GM23338 (cell line): ENCODE data around the gene FRMD3. TPM values are rescaled to one million over a fixed set of nuclear protein-coding genes. Genes with fewer than 3 reads are reported as not detected.

Experiments used
- ATAC-seq: fragments of 200-7000 bp; cut with Tn5 transposase; 3 replicates; pipeline ENCODE4 v1.9.1; 2020
- DNase-seq: peaks from one replicate; pipeline ENCODE4 v3.0.0-alpha.2; 2015; ENCODE audit warnings: low spot score
- H2AFZ ChIP-seq: fragments of 200-600 bp; sonication (generic); 2 replicates; pipeline ENCODE4 v1.8.0; 2016; ENCODE audit warnings: antibody characterized with exemption, mild to moderate bottlenecking, moderate library complexity
- H3F3A ChIP-seq: fragments of 200-600 bp; sonication (generic); replicated peaks from 2 replicates; pipeline ENCODE4 v1.8.0; 2017; ENCODE audit warnings: antibody characterized with exemption, mixed run types, low read depth
- H3K27ac ChIP-seq: fragments of 200-600 bp; sonication (generic); 2 replicates; pipeline ENCODE4 v1.6.1; 2016; ENCODE audit warnings: low read depth
- H3K27me3 ChIP-seq: fragments of 200-600 bp; sonication (generic); 2 replicates; pipeline ENCODE4 v1.8.0; 2016; ENCODE audit warnings: mild to moderate bottlenecking, mixed run types, moderate library complexity; ENCODE audit not compliant: insufficient read depth
- H3K36me3 ChIP-seq: fragments of 200-600 bp; sonication (generic); 2 replicates; pipeline ENCODE4 v1.8.0; 2016; ENCODE audit warnings: mild to moderate bottlenecking; ENCODE audit not compliant: insufficient read depth
- H3K4me1 ChIP-seq: fragments of 200-600 bp; sonication (generic); 2 replicates; pipeline ENCODE4 v1.8.0; 2016; ENCODE audit warnings: mild to moderate bottlenecking, moderate library complexity; ENCODE audit not compliant: insufficient read depth
- H3K4me2 ChIP-seq: fragments of 200-600 bp; sonication (generic); 2 replicates; pipeline ENCODE4 v1.7.1; 2017; ENCODE audit warnings: mixed run types
- H3K4me3 ChIP-seq: fragments of 200-600 bp; sonication (generic); 2 replicates; pipeline ENCODE4 v1.6.1; 2016; ENCODE audit warnings: mixed run types
- H3K79me2 ChIP-seq: fragments of 200-600 bp; sonication (generic); replicated peaks from 2 replicates; pipeline ENCODE4 v1.8.0; 2017; ENCODE audit warnings: mild to moderate bottlenecking; ENCODE audit not compliant: insufficient read depth
- H3K9me2 ChIP-seq: fragments of 200-600 bp; sonication (generic); 2 replicates; pipeline ENCODE4 v1.8.0; 2017; ENCODE audit not compliant: insufficient read depth
- H4K20me1 ChIP-seq: fragments of 200-600 bp; sonication (generic); replicated peaks from 2 replicates; pipeline ENCODE4 v1.8.0; 2017; ENCODE audit warnings: mild to moderate bottlenecking; ENCODE audit not compliant: insufficient read depth
- H3K27ac Mint-ChIP-seq: 2 replicates; pipeline ENCODE4 v1.8.0; 2020; ENCODE audit warnings: inconsistent platforms, mild to moderate bottlenecking, moderate library complexity, mixed read lengths
- H3K27me3 Mint-ChIP-seq: 3 replicates; pipeline ENCODE4 v1.8.0; 2022; ENCODE audit warnings: low read depth, mild to moderate bottlenecking, moderate library complexity, mixed read lengths, inconsistent platforms; ENCODE audit not compliant: insufficient read depth, poor library complexity
- H3K36me3 Mint-ChIP-seq: 3 replicates; pipeline ENCODE4 v1.8.0; 2021; ENCODE audit warnings: low read depth, mild to moderate bottlenecking, inconsistent platforms, moderate library complexity, mixed read lengths
- H3K4me1 Mint-ChIP-seq: 3 replicates; pipeline ENCODE4 v1.8.0; 2020; ENCODE audit warnings: mild to moderate bottlenecking, inconsistent platforms, mixed read lengths
- H3K4me3 Mint-ChIP-seq: 3 replicates; pipeline ENCODE4 v1.8.0; 2021; ENCODE audit warnings: moderate library complexity, mild to moderate bottlenecking, inconsistent platforms, mixed read lengths
- H3K9me3 Mint-ChIP-seq: 3 replicates; pipeline ENCODE4 v1.8.0; 2020; ENCODE audit warnings: moderate library complexity, mild to moderate bottlenecking, inconsistent platforms, mixed read lengths
- CREB1 ChIP-seq: fragments of 250-450 bp; sonication (Bioruptor Pico); IDR thresholded peaks from 2 replicates; pipeline ENCODE4 v1.5.0; 2020; ENCODE audit warnings: low read depth, mild to moderate bottlenecking, moderate library complexity
- EZH2 ChIP-seq: fragments of 200-600 bp; sonication (generic); IDR thresholded peaks from one replicate; pipeline ENCODE4 v1.8.0; 2017; ENCODE audit warnings: antibody characterized with exemption, mild to moderate bottlenecking, low read depth; ENCODE audit not compliant: unreplicated experiment
- JUNB ChIP-seq: IDR thresholded peaks from one replicate; pipeline ENCODE4 v1.6.1; 2016; ENCODE audit warnings: antibody characterized with exemption; ENCODE audit not compliant: unreplicated experiment
- NANOG ChIP-seq: IDR thresholded peaks from 2 replicates; pipeline ENCODE4 v1.6.1; 2016; ENCODE audit warnings: antibody characterized with exemption, borderline replicate concordance
- STAT1 ChIP-seq: IDR thresholded peaks from one replicate; pipeline ENCODE4 v1.6.1; 2016; ENCODE audit warnings: antibody characterized with exemption; ENCODE audit not compliant: unreplicated experiment
- ZNF114 ChIP-seq: fragments of 250-450 bp; sonication (Bioruptor Pico); IDR thresholded peaks from 2 replicates; pipeline ENCODE4 v1.5.0; 2020; ENCODE audit warnings: mild to moderate bottlenecking, moderate library complexity
- polyA plus RNA-seq: library from polyadenylated mRNA; unstranded; fragments of >200 nt; fragmentation: Nextera tagmentation; extraction: Ambion mirVana; gene quantifications from 2 replicates; pipeline ENCODE4 v1.2.1, GENCODE V29; 2016
- total RNA-seq: library from RNA; depleted of rRNA; stranded (reverse); fragments of >200 nt; shearing (Covaris generic); gene quantifications from 2 replicates; pipeline ENCODE4 v1.2.3, GENCODE V29; 2014
- TF ChIP-seq, protein P1 (sequence below): IDR thresholded peaks from one replicate; pipeline ENCODE4 v1.6.1; 2018; ENCODE audit warnings: antibody characterized with exemption; ENCODE audit not compliant: unreplicated experiment
- TF ChIP-seq, protein P2 (sequence below): fragments of 250-450 bp; sonication (Bioruptor Pico); IDR thresholded peaks from 2 replicates; pipeline ENCODE4 v1.5.0; 2020; ENCODE audit warnings: mild to moderate bottlenecking, moderate library complexity
- TF ChIP-seq, protein P3 (sequence below), 2 experiments: fragments of 200-600 bp in 1 of 2; sonication (generic) in 1 of 2; conservative IDR thresholded peaks; 2 replicates each; pipeline versions ENCODE4 v1.5.1 to v1.6.1; 2016 to 2017; ENCODE audit warnings: antibody characterized with exemption in 2 of 2, low read depth in 2 of 2, mild to moderate bottlenecking in 2 of 2, moderate library complexity in 1 of 2

FRMD3 gene
- total and polyA plus RNA-seq, 2 experiments from 2014 or later, result 0.47 to 1.2 TPM

DNA sequence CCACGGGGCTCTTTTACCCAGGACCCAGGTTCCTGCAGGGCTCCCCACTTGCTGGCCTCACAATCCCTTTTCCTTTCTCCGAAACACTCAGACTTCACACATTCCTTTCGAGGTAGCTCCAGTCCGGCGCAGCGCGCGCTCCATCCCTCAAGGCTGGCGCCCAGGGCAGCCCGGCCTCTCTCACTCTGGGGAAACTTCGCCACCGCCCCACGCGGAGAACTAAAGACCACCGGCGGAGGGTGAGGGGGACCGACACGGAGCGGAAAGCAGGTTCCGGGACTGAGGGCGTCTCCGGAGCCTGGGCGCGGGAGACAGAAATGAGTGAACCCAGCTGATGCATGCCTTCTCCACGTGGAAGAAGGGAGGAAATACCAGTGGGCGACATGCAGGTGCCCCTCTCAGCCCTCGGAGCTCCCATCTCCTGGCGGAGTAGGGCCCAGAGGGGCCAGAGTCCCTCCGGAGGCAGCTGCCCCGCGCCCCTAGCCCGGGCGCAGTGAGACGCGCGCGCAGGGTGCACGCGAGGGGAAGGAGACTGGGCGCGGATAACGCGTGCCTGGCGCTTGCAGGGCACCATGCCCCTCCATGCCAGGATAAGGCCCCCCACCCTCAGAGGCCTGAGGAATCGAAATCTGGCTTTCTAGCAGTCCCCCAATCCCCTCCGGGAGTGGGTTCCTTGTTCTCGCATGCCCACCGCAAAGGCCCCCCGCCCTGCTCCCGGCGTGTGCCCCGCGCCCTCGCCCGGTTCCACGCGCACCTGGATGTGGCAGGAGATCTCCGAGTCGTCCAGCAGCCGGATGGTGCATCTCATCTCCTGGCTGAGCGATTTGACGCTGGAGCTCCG lies 650 bp downstream of the FRMD3 start:
- H3K4me1 Mint-ChIP-seq, result peaks cover 19% of the 10 kb centered on the region
- no peaks in the 10 kb centered on the region for H3K36me3 Mint-ChIP-seq

More for the DNA sequence above, 650 bp downstream of the FRMD3 start:
- peak overlapping the region; percentile 95 for H3K4me2 ChIP-seq
- Mint-ChIP-seq H3K4me3 (peak overlapping the region; percentile 75), H3K9me3 (no peaks in the 10 kb centered on the region; the same call in 2 of the 3 replicates), H3K27me3 (peaks cover 40% of the 10 kb centered on the region), H3K27ac (no peak overlapping the region)
- peaks cover 12% of the 10 kb centered on the region; the same call in 1 of the 2 replicates for H3K4me1 ChIP-seq
- no peaks in the 10 kb centered on the region for H3F3A ChIP-seq
- no peak for TF ChIP-seq NANOG
- TF ChIP-seq JUNB, result no peak
- TF ChIP-seq EZH2, result peak; percentile 66
- TF ChIP-seq, protein P1, sequence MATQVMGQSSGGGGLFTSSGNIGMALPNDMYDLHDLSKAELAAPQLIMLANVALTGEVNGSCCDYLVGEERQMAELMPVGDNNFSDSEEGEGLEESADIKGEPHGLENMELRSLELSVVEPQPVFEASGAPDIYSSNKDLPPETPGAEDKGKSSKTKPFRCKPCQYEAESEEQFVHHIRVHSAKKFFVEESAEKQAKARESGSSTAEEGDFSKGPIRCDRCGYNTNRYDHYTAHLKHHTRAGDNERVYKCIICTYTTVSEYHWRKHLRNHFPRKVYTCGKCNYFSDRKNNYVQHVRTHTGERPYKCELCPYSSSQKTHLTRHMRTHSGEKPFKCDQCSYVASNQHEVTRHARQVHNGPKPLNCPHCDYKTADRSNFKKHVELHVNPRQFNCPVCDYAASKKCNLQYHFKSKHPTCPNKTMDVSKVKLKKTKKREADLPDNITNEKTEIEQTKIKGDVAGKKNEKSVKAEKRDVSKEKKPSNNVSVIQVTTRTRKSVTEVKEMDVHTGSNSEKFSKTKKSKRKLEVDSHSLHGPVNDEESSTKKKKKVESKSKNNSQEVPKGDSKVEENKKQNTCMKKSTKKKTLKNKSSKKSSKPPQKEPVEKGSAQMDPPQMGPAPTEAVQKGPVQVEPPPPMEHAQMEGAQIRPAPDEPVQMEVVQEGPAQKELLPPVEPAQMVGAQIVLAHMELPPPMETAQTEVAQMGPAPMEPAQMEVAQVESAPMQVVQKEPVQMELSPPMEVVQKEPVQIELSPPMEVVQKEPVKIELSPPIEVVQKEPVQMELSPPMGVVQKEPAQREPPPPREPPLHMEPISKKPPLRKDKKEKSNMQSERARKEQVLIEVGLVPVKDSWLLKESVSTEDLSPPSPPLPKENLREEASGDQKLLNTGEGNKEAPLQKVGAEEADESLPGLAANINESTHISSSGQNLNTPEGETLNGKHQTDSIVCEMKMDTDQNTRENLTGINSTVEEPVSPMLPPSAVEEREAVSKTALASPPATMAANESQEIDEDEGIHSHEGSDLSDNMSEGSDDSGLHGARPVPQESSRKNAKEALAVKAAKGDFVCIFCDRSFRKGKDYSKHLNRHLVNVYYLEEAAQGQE, result no peak
- TF ChIP-seq, protein P2, sequence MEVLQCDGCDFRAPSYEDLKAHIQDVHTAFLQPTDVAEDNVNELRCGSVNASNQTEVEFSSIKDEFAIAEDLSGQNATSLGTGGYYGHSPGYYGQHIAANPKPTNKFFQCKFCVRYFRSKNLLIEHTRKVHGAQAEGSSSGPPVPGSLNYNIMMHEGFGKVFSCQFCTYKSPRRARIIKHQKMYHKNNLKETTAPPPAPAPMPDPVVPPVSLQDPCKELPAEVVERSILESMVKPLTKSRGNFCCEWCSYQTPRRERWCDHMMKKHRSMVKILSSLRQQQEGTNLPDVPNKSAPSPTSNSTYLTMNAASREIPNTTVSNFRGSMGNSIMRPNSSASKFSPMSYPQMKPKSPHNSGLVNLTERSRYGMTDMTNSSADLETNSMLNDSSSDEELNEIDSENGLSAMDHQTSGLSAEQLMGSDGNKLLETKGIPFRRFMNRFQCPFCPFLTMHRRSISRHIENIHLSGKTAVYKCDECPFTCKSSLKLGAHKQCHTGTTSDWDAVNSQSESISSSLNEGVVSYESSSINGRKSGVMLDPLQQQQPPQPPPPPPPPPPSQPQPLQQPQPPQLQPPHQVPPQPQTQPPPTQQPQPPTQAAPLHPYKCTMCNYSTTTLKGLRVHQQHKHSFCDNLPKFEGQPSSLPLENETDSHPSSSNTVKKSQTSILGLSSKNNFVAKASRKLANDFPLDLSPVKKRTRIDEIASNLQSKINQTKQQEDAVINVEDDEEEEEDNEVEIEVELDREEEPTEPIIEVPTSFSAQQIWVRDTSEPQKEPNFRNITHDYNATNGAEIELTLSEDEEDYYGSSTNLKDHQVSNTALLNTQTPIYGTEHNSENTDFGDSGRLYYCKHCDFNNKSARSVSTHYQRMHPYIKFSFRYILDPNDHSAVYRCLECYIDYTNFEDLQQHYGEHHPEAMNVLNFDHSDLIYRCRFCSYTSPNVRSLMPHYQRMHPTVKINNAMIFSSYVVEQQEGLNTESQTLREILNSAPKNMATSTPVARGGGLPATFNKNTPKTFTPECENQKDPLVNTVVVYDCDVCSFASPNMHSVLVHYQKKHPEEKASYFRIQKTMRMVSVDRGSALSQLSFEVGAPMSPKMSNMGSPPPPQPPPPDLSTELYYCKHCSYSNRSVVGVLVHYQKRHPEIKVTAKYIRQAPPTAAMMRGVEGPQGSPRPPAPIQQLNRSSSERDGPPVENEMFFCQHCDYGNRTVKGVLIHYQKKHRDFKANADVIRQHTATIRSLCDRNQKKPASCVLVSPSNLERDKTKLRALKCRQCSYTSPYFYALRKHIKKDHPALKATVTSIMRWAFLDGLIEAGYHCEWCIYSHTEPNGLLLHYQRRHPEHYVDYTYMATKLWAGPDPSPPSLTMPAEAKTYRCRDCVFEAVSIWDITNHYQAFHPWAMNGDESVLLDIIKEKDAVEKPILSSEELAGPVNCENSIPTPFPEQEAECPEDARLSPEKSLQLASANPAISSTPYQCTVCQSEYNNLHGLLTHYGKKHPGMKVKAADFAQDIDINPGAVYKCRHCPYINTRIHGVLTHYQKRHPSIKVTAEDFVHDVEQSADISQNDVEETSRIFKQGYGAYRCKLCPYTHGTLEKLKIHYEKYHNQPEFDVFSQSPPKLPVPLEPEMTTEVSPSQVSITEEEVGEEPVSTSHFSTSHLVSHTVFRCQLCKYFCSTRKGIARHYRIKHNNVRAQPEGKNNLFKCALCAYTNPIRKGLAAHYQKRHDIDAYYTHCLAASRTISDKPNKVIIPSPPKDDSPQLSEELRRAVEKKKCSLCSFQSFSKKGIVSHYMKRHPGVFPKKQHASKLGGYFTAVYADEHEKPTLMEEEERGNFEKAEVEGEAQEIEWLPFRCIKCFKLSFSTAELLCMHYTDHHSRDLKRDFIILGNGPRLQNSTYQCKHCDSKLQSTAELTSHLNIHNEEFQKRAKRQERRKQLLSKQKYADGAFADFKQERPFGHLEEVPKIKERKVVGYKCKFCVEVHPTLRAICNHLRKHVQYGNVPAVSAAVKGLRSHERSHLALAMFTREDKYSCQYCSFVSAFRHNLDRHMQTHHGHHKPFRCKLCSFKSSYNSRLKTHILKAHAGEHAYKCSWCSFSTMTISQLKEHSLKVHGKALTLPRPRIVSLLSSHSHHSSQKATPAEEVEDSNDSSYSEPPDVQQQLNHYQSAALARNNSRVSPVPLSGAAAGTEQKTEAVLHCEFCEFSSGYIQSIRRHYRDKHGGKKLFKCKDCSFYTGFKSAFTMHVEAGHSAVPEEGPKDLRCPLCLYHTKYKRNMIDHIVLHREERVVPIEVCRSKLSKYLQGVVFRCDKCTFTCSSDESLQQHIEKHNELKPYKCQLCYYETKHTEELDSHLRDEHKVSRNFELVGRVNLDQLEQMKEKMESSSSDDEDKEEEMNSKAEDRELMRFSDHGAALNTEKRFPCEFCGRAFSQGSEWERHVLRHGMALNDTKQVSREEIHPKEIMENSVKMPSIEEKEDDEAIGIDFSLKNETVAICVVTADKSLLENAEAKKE (CRISPR knock-in tag), result no peak
- TF ChIP-seq, protein P3, sequence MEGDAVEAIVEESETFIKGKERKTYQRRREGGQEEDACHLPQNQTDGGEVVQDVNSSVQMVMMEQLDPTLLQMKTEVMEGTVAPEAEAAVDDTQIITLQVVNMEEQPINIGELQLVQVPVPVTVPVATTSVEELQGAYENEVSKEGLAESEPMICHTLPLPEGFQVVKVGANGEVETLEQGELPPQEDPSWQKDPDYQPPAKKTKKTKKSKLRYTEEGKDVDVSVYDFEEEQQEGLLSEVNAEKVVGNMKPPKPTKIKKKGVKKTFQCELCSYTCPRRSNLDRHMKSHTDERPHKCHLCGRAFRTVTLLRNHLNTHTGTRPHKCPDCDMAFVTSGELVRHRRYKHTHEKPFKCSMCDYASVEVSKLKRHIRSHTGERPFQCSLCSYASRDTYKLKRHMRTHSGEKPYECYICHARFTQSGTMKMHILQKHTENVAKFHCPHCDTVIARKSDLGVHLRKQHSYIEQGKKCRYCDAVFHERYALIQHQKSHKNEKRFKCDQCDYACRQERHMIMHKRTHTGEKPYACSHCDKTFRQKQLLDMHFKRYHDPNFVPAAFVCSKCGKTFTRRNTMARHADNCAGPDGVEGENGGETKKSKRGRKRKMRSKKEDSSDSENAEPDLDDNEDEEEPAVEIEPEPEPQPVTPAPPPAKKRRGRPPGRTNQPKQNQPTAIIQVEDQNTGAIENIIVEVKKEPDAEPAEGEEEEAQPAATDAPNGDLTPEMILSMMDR (conservative IDR thresholded peaks at IDR 0.05; ENCODE audit: low read depth in 2 of 2), result no peak
- TF ChIP-seq ZNF114 (CRISPR knock-in tag), result no peak
- no peak for TF ChIP-seq STAT1
- no peak for TF ChIP-seq CREB1
- no peaks in the 10 kb centered on the region for H3K79me2 ChIP-seq
- DNase-seq, result peak; percentile 55
- no peaks in the 10 kb centered on the region for H3K9me2 ChIP-seq
- 0 out of 2 replicates have a peak, but pooled peaks cover 4% of the 10 kb centered on the region for H4K20me1 ChIP-seq
- H2AFZ ChIP-seq, result peak overlapping the region; percentile 92
- H3K27ac ChIP-seq, result no peak overlapping the region
- H3K27me3 ChIP-seq, result peaks cover 66% of the 10 kb centered on the region
- peak; percentile 38 for ATAC-seq
- no peaks in the 10 kb centered on the region for H3K36me3 ChIP-seq
- peak overlapping the region; percentile 73 for H3K4me3 ChIP-seq
